Activated CD4-positive, alpha-beta memory T cell treated with anti-CD3 and anti-CD28 coated beads, Interleukin-2, amount 10 ng/mL, durations not matched to agents 7 days and 5 days (primary cell): Measurements from ENCODE around the gene SLC31A1. TPM values are rescaled to one million over a fixed set of nuclear protein-coding genes. Genes with fewer than 3 reads are reported as not detected.
"Not testable (repeated sequence)": the region's sequence is repeated elsewhere in the genome, so short reads cannot be mapped to it uniquely, and the experiment has no call there.

Experiments
- CTCF ChIA-PET: fragments of 350-600 bp; sonication (Branson Sonifier 250); formaldehyde crosslinking; loops from one replicate; lab custom pipeline; 2021; ENCODE audit warnings: antibody characterized with exemption, inconsistent platforms; lab: Charles Lee
- POLR2A ChIA-PET: fragments of 350-600 bp; sonication (Branson Sonifier 250); formaldehyde crosslinking; loops from one replicate; lab custom pipeline; 2021; ENCODE audit warnings: antibody characterized with exemption; lab: Charles Lee
- DNase-seq: peaks from one replicate; pipeline ENCODE4 v3.0.0-alpha.2; 2020
- H3K27ac Mint-ChIP-seq: one replicate; pipeline ENCODE4 v1.8.0; 2021; ENCODE audit warnings: mild to moderate bottlenecking, mixed read lengths
- H3K27me3 Mint-ChIP-seq: one replicate; pipeline ENCODE4 v1.8.0; 2021; ENCODE audit warnings: mixed read lengths
- H3K36me3 Mint-ChIP-seq: one replicate; pipeline ENCODE4 v1.8.0; 2021; ENCODE audit warnings: low read depth, mixed read lengths
- H3K4me1 Mint-ChIP-seq: one replicate; pipeline ENCODE4 v1.8.0; 2021; ENCODE audit warnings: mixed read lengths
- H3K4me3 Mint-ChIP-seq: one replicate; pipeline ENCODE4 v1.8.0; 2021; ENCODE audit warnings: mild to moderate bottlenecking, mixed read lengths
- H3K9me3 Mint-ChIP-seq: one replicate; pipeline ENCODE4 v1.8.0; 2021; ENCODE audit warnings: mixed read lengths
- total RNA-seq, 2 experiments: library from RNA; stranded (reverse); gene quantifications; one replicate each; pipeline ENCODE4 v1.2.3, GENCODE V29; 2021

SLC31A1 gene
- total RNA-seq, 2 experiments from 2014 or later, result 9.2 to 10.0 TPM

- Mint-ChIP-seq H3K36me3 (peaks cover 45% of the 10 kb centered on the region), H3K4me3 (no peak overlapping the region), H3K9me3 (no peaks in the 10 kb centered on the region), H3K4me1 (peaks cover 36% of the 10 kb centered on the region), H3K27ac (no peak overlapping the region), H3K27me3 (no peaks in the 10 kb centered on the region)
- peak; percentile 20 for DNase-seq
- ChIA-PET CTCF (interaction anchor here (0.9 to 7.1 kb wide), 26 partner anchors 8 to 382 kb away, joined by 3 to 80 read pairs (median 5); partner anchors contain the start of genes ALAD, BSPRY, C9orf43 and FKBP15), POLR2A (interaction anchor here (0.7 to 4.3 kb wide), 18 partner anchors 8 to 380 kb away, joined by 3 to 56 read pairs (median 5); partner anchors contain the start of genes ALAD, BSPRY, C9orf43 and FKBP15)
These were observed 53.3 kb downstream of the SLC31A1 start for GRCh38 chr9:113274474-113275156.

- H3K36me3 Mint-ChIP-seq, result peaks cover 47% of the 10 kb centered on the region
- DNase-seq, result peak; percentile 96
- H3K4me3 Mint-ChIP-seq, result no peak within 1 kb of the TSS
- ChIA-PET POLR2A (interaction anchor here (0.7 to 4.3 kb wide), 21 partner anchors 11 to 379 kb away, joined by 3 to 56 read pairs (median 5); partner anchors contain the start of genes ALAD, BSPRY, C9orf43 and FKBP15), CTCF (interaction anchor here (1.0 to 7.1 kb wide), 25 partner anchors 9 to 381 kb away, joined by 3 to 80 read pairs (median 5); partner anchors contain the start of genes ALAD, BSPRY, C9orf43 and FKBP15)
- H3K4me1 Mint-ChIP-seq, result peaks cover 39% of the 10 kb centered on the region
- no peak within 1 kb of the TSS for H3K27ac Mint-ChIP-seq
- no peaks in the 10 kb centered on the region for H3K9me3 Mint-ChIP-seq
- no peaks in the 10 kb centered on the region for H3K27me3 Mint-ChIP-seq
These were observed 54.1 kb downstream of the SLC31A1 start, which contains the start of the genes CDC26 and PRPF4 for GRCh38 chr9:113275157-113276131. TSS of gene CDC26 (minus strand) at chr9:113275572. CDS start at chr9:113272507, 3,065 bp downstream. TSS of gene PRPF4 (plus strand) at chr9:113275658. CDS start at chr9:113275744, 86 bp downstream.

- ChIA-PET POLR2A (no interaction called here), CTCF (no interaction called here)
- no peaks in the 10 kb centered on the region for H3K9me3 Mint-ChIP-seq
- H3K27ac Mint-ChIP-seq, result no peak overlapping the region
- H3K4me1 Mint-ChIP-seq, result peaks cover 32% of the 10 kb centered on the region
- no peak for DNase-seq
- no peaks in the 10 kb centered on the region for H3K27me3 Mint-ChIP-seq
- H3K36me3 Mint-ChIP-seq, result peaks cover 53% of the 10 kb centered on the region
- no peak overlapping the region for H3K4me3 Mint-ChIP-seq
These were observed 57.5 kb downstream of the SLC31A1 start for GRCh38 chr9:113278840-113279239.

- no peak for DNase-seq
- H3K4me3 Mint-ChIP-seq, result no peak overlapping the region
- no peaks in the 10 kb centered on the region for H3K9me3 Mint-ChIP-seq
- peaks cover 70% of the 10 kb centered on the region for H3K36me3 Mint-ChIP-seq
- CTCF ChIA-PET, result no interaction called here
- peaks cover 29% of the 10 kb centered on the region for H3K4me1 Mint-ChIP-seq
- no peaks in the 10 kb centered on the region for H3K27me3 Mint-ChIP-seq
- H3K27ac Mint-ChIP-seq, result no peak overlapping the region
- POLR2A ChIA-PET, result no interaction called here
These were observed 60.0 kb downstream of the SLC31A1 start for GRCh38 chr9:113281356-113281755.

GRCh38 chr9:113289091-113289490 lies 67.7 kb downstream of the SLC31A1 start:
- POLR2A ChIA-PET, result no interaction called here
- H3K36me3 Mint-ChIP-seq, result peaks cover 76% of the 10 kb centered on the region

GRCh38 chr9:113290052-113290607 lies 68.8 kb downstream of the SLC31A1 start:
- Mint-ChIP-seq H3K36me3 (peaks cover 67% of the 10 kb centered on the region), H3K4me3 (no peak overlapping the region), H3K9me3 (no peaks in the 10 kb centered on the region), H3K27me3 (no peaks in the 10 kb centered on the region), H3K4me1 (peaks cover 9% of the 10 kb centered on the region), H3K27ac (no peak overlapping the region)
- CTCF ChIA-PET, result interaction anchor here (1.2 to 1.9 kb wide), 2 partner anchors 10 to 15 kb away, joined by 3 to 8 read pairs; partner anchors contain the start of genes CDC26 and PRPF4
- POLR2A ChIA-PET, result interaction anchor here (0.8 kb wide), 1 partner anchor 1298 kb away, joined by 3 read pairs; the partner anchor contains the start of gene ATP6V1G1
- DNase-seq, result no peak

More at GRCh38 chr9:113289091-113289490, 67.7 kb downstream of the SLC31A1 start:
- CTCF ChIA-PET, result no interaction called here
- Mint-ChIP-seq H3K9me3 (no peaks in the 10 kb centered on the region), H3K4me1 (peaks cover 12% of the 10 kb centered on the region), H3K4me3 (no peak overlapping the region), H3K27me3 (no peaks in the 10 kb centered on the region), H3K27ac (no peak overlapping the region)
- no peak for DNase-seq

- ChIA-PET POLR2A (no interaction called here), CTCF (no interaction called here)
- no peak overlapping the region for H3K4me3 Mint-ChIP-seq
- no peaks in the 10 kb centered on the region for H3K9me3 Mint-ChIP-seq
- H3K4me1 Mint-ChIP-seq, result peaks cover 9% of the 10 kb centered on the region
- no peak overlapping the region for H3K27ac Mint-ChIP-seq
- H3K36me3 Mint-ChIP-seq, result peaks cover 42% of the 10 kb centered on the region
- H3K27me3 Mint-ChIP-seq, result no peaks in the 10 kb centered on the region
- no peak for DNase-seq
These were observed 72.0 kb downstream of the SLC31A1 start for GRCh38 chr9:113293285-113293878.

- peaks cover 18% of the 10 kb centered on the region for H3K36me3 Mint-ChIP-seq
- peaks cover 15% of the 10 kb centered on the region for H3K27me3 Mint-ChIP-seq
- POLR2A ChIA-PET, H3K9me3 Mint-ChIP-seq, H3K4me3 Mint-ChIP-seq, H3K4me1 Mint-ChIP-seq, H3K27ac Mint-ChIP-seq, DNase-seq: not testable (repeated sequence)
- CTCF ChIA-PET, result interaction anchor here (1.1 kb wide), 1 partner anchor 13 kb away, joined by 4 read pairs; no protein-coding TSS in a partner anchor
These were observed 74.9 kb downstream of the SLC31A1 start for GRCh38 chr9:113296247-113296646.

- no peak for DNase-seq
- H3K4me1 Mint-ChIP-seq, result peaks cover 4% of the 10 kb centered on the region
- CTCF ChIA-PET, result interaction anchor here (1.1 kb wide), 1 partner anchor 13 kb away, joined by 4 read pairs; no protein-coding TSS in a partner anchor
- H3K27me3 Mint-ChIP-seq, result peaks cover 15% of the 10 kb centered on the region
- no peaks in the 10 kb centered on the region for H3K9me3 Mint-ChIP-seq
- no peak overlapping the region for H3K27ac Mint-ChIP-seq
- no peak overlapping the region for H3K4me3 Mint-ChIP-seq
- POLR2A ChIA-PET, result no interaction called here
- H3K36me3 Mint-ChIP-seq, result peaks cover 12% of the 10 kb centered on the region
These were observed 75.6 kb downstream of the SLC31A1 start for GRCh38 chr9:113296796-113297558.

- ChIA-PET POLR2A (no interaction called here), CTCF (no interaction called here)
- Mint-ChIP-seq H3K27me3 (peaks cover 24% of the 10 kb centered on the region), H3K36me3 (no peaks in the 10 kb centered on the region), H3K9me3 (no peaks in the 10 kb centered on the region), H3K4me3 (no peak overlapping the region), H3K27ac (no peak overlapping the region), H3K4me1 (peaks cover 1% of the 10 kb centered on the region)
- DNase-seq, result no peak
These were observed 77.0 kb downstream of the SLC31A1 start for GRCh38 chr9:113298311-113298710.

- POLR2A ChIA-PET, result no interaction called here
- H3K27ac Mint-ChIP-seq, result no peak overlapping the region
- no peaks in the 10 kb centered on the region for H3K9me3 Mint-ChIP-seq
- DNase-seq, result no peak
- no peaks in the 10 kb centered on the region for H3K4me1 Mint-ChIP-seq
- no peaks in the 10 kb centered on the region for H3K36me3 Mint-ChIP-seq
- CTCF ChIA-PET, result no interaction called here
- no peak overlapping the region for H3K4me3 Mint-ChIP-seq
- peaks cover 24% of the 10 kb centered on the region for H3K27me3 Mint-ChIP-seq
These were observed 77.8 kb downstream of the SLC31A1 start for GRCh38 chr9:113298924-113299770.
